Stimulated activated CD8-positive, alpha-beta memory T cell treated with anti-CD3 and anti-CD28 coated beads, Interleukin-15, amount 100 ng/mL, for 48 hours (primary cell): ENCODE results near the gene JMJD1C.
"Not testable (repeated sequence)": the region's sequence is repeated elsewhere in the genome, so short reads cannot be mapped to it uniquely, and the experiment has no call there.

ENCODE experiments used
- DNase-seq, 2 donors: peaks; one replicate each; pipeline ENCODE4 v3.0.0-alpha.2; 2020; ENCODE audit warnings: low read depth in 2 of 2

The JMJD1C gene

GRCh38 chr10:63465293-63466143, at the start of gene JMJD1C:
TSS of gene JMJD1C (minus strand) at chr10:63465977. CDS start at chr10:63465662, 315 bp downstream.
- DNase-seq, result peak; percentile 28 to 47

GRCh38 chr10:63515002-63515763, 49.4 kb upstream of the JMJD1C start:
- DNase-seq, result no peak

GRCh38 chr10:63506554-63506953, 40.8 kb upstream of the JMJD1C start:
- no peak for DNase-seq

- no peak for DNase-seq
Measured at GRCh38 chr10:63505562-63505961, 39.8 kb upstream of the JMJD1C start.

- DNase-seq, result no peak
Measured at GRCh38 chr10:63504145-63504881, 38.5 kb upstream of the JMJD1C start.

- no peak for DNase-seq
Measured at GRCh38 chr10:63503395-63503794, 37.6 kb upstream of the JMJD1C start.

- no peak for DNase-seq
Measured at GRCh38 chr10:63502832-63503231, 37.1 kb upstream of the JMJD1C start.

- no peak for DNase-seq
Measured at GRCh38 chr10:63501954-63502353, 36.2 kb upstream of the JMJD1C start.

- DNase-seq, result not testable (repeated sequence)
Measured at GRCh38 chr10:63500551-63500950, 34.8 kb upstream of the JMJD1C start.

- no peak for DNase-seq
Measured at GRCh38 chr10:63498665-63499064, 32.9 kb upstream of the JMJD1C start.

GRCh38 chr10:63497321-63497720, 31.5 kb upstream of the JMJD1C start:
- no peak for DNase-seq

- DNase-seq, result no peak
Measured at GRCh38 chr10:63496561-63496960, 30.8 kb upstream of the JMJD1C start.

GRCh38 chr10:63494951-63495350, 29.2 kb upstream of the JMJD1C start:
- DNase-seq, result no peak

- no peak for DNase-seq
Measured at GRCh38 chr10:63493004-63493403, 27.2 kb upstream of the JMJD1C start.

GRCh38 chr10:63492317-63492690, 26.5 kb upstream of the JMJD1C start:
- not testable (repeated sequence) for DNase-seq

- no peak for DNase-seq
Measured at GRCh38 chr10:63491588-63492316, 26.0 kb upstream of the JMJD1C start.

- DNase-seq, result no peak
Measured at GRCh38 chr10:63489838-63490237, 24.1 kb upstream of the JMJD1C start.

- no peak for DNase-seq
Measured at GRCh38 chr10:63487990-63488389, 22.2 kb upstream of the JMJD1C start.

GRCh38 chr10:63483983-63484382, 18.2 kb upstream of the JMJD1C start:
- no peak for DNase-seq

GRCh38 chr10:63481815-63482421, 16.1 kb upstream of the JMJD1C start:
- no peak for DNase-seq

- DNase-seq, result no peak
Measured at GRCh38 chr10:63480237-63480636, 14.5 kb upstream of the JMJD1C start.
